ENCODE measurements around the gene GNB1L. TPM values are rescaled to one million over a fixed set of nuclear protein-coding genes. Genes with fewer than 3 reads are reported as not detected.

GNB1L gene
- total RNA-seq, 2 experiments from 2014 or later = 7.6 to 12.4 TPM

- intact Hi-C loops (cut with DNase I, micrococcal nuclease) = no loop called here
- no peaks in the 10 kb centered on the region for H3K9me3 Mint-ChIP-seq (ENCODE audit: low read depth)
- DNase-seq (no peak), ATAC-seq (no peak)
- no peaks in the 10 kb centered on the region for H3K36me3 Mint-ChIP-seq (ENCODE audit: low read depth)
- no peak overlapping the region for H3K27ac Mint-ChIP-seq
- no peaks in the 10 kb centered on the region for H3K4me1 Mint-ChIP-seq
- H3K27me3 Mint-ChIP-seq = no peaks in the 10 kb centered on the region
- ChIA-PET POLR2A (no interaction called here), CTCF (interaction anchor here (1.1 to 3.1 kb wide), 6 partner anchors 22 to 135 kb away, joined by 3 to 11 read pairs (median 4); no protein-coding TSS in a partner anchor)
- H3K4me3 Mint-ChIP-seq = no peak overlapping the region
Measured at GRCh38 chr22:19865141-19865829, 10.6 kb upstream of the GNB1L start.

- Mint-ChIP-seq H3K4me3 (no peak overlapping the region), H3K36me3 (ENCODE audit: low read depth) (no peaks in the 10 kb centered on the region), H3K27me3 (no peaks in the 10 kb centered on the region), H3K9me3 (ENCODE audit: low read depth) (no peaks in the 10 kb centered on the region), H3K27ac (no peak overlapping the region), H3K4me1 (peaks cover 2% of the 10 kb centered on the region)
- no peak for ATAC-seq
- POLR2A ChIA-PET = no interaction called here
- CTCF ChIA-PET = interaction anchor here (1.1 to 3.1 kb wide), 5 partner anchors 32 to 135 kb away, joined by 3 to 11 read pairs (median 4); no protein-coding TSS in a partner anchor
- no peak for DNase-seq
- intact Hi-C loops (cut with DNase I, micrococcal nuclease) = no loop called here
Measured at GRCh38 chr22:19864538-19865106, 9.9 kb upstream of the GNB1L start.

DNA sequence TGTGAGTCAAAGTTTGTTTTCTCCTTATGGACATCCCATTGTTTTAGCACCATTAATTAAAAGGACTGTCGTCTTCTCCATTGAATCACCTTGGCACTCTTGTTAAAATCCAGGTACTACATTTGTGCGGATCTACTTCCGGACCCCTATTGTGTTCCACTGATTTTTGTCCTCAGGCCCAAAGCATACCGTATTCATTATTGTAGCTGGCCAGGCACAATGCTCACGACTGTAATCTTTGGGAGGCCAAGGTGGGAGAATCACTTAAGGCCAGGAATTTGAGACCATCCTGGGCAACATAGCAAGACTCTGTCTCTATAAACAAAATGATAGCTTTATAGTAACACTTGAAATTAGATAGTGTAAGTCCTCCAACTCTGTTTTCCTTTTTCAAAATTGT, 8.9 kb upstream of the GNB1L start:
- ChIA-PET CTCF (interaction anchor here (1.6 to 3.1 kb wide), 2 partner anchors 47 to 107 kb away, joined by 6 to 11 read pairs; no protein-coding TSS in a partner anchor), POLR2A (no interaction called here)
- no peaks in the 10 kb centered on the region for H3K9me3 Mint-ChIP-seq (ENCODE audit: low read depth)

GRCh38 chr22:19862619-19863246, 8.1 kb upstream of the GNB1L start:
- no peak for DNase-seq
- POLR2A ChIA-PET = no interaction called here
- Mint-ChIP-seq H3K27ac (no peak overlapping the region), H3K36me3 (ENCODE audit: low read depth) (peaks cover under 1% of the 10 kb centered on the region), H3K9me3 (ENCODE audit: low read depth) (no peaks in the 10 kb centered on the region), H3K4me3 (no peak overlapping the region), H3K4me1 (peaks cover 8% of the 10 kb centered on the region), H3K27me3 (no peaks in the 10 kb centered on the region)
- CTCF ChIA-PET = interaction anchor here (0.6 kb wide), 1 partner anchor 49 kb away, joined by 3 read pairs; no protein-coding TSS in a partner anchor
- ATAC-seq = no peak
- intact Hi-C loops (cut with DNase I, micrococcal nuclease) = no loop called here

More for the DNA sequence above, 8.9 kb upstream of the GNB1L start:
- Mint-ChIP-seq H3K36me3 (ENCODE audit: low read depth) (no peaks in the 10 kb centered on the region), H3K4me3 (no peak overlapping the region), H3K27ac (no peak overlapping the region), H3K27me3 (no peaks in the 10 kb centered on the region), H3K4me1 (peaks cover 2% of the 10 kb centered on the region)
- no peak for ATAC-seq
- DNase-seq = no peak
- intact Hi-C loops (cut with DNase I, micrococcal nuclease) = no loop called here

- no peak for ATAC-seq
- H3K27ac Mint-ChIP-seq = no peak overlapping the region
- no peaks in the 10 kb centered on the region for H3K9me3 Mint-ChIP-seq (ENCODE audit: low read depth)
- intact Hi-C loops (cut with DNase I, micrococcal nuclease) = loop anchor here in 1 of 2 experiments (10.0 kb wide), 3 partner anchors 465 to 715 kb away; partner anchors contain the start of genes DGCR6L, ESS2 and KLHL22
- H3K36me3 Mint-ChIP-seq (ENCODE audit: low read depth) = peaks cover 9% of the 10 kb centered on the region
- H3K4me3 Mint-ChIP-seq = no peak overlapping the region
- CTCF ChIA-PET = no interaction called here
- no peak for DNase-seq
- POLR2A ChIA-PET = interaction anchor here (0.6 kb wide), 1 partner anchor 361 kb away, joined by 3 read pairs; no protein-coding TSS in a partner anchor
- no peaks in the 10 kb centered on the region for H3K27me3 Mint-ChIP-seq
- peaks cover 22% of the 10 kb centered on the region for H3K4me1 Mint-ChIP-seq
Measured at GRCh38 chr22:19859861-19860510, 5.3 kb upstream of the GNB1L start.

DNA sequence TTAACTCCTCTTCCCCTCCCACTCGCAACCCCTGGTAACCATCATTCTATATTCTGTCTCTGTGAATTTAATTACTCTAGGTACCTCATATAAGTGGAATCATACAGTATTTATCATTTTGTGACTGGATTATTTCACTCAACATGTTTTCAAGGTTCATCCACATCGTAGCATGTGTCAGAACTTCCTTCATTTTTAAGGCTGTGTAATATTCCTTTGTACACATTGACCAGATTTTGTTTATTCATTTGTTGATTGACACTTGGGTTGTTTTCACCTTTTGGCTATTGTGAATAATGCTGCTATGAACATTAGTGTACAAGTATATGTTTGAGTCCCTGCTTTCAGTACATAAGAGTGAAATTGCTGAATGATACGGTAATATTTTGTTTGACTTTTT, 2.7 kb upstream of the GNB1L start:
- peak overlapping the region; percentile 21 for H3K27ac Mint-ChIP-seq
- ATAC-seq (no peak), DNase-seq (no peak)
- no peaks in the 10 kb centered on the region for H3K27me3 Mint-ChIP-seq
- CTCF ChIA-PET = no interaction called here
- H3K9me3 Mint-ChIP-seq (ENCODE audit: low read depth) = no peaks in the 10 kb centered on the region
- intact Hi-C loops (cut with DNase I, micrococcal nuclease) = loop anchor here in 1 of 2 experiments (10.0 kb wide), 3 partner anchors 467 to 713 kb away; partner anchors contain the start of genes DGCR6L, ESS2 and KLHL22
- peaks cover 19% of the 10 kb centered on the region for H3K36me3 Mint-ChIP-seq (ENCODE audit: low read depth)
- POLR2A ChIA-PET = no interaction called here
- peaks cover 39% of the 10 kb centered on the region for H3K4me1 Mint-ChIP-seq
- H3K4me3 Mint-ChIP-seq = no peak overlapping the region

DNA sequence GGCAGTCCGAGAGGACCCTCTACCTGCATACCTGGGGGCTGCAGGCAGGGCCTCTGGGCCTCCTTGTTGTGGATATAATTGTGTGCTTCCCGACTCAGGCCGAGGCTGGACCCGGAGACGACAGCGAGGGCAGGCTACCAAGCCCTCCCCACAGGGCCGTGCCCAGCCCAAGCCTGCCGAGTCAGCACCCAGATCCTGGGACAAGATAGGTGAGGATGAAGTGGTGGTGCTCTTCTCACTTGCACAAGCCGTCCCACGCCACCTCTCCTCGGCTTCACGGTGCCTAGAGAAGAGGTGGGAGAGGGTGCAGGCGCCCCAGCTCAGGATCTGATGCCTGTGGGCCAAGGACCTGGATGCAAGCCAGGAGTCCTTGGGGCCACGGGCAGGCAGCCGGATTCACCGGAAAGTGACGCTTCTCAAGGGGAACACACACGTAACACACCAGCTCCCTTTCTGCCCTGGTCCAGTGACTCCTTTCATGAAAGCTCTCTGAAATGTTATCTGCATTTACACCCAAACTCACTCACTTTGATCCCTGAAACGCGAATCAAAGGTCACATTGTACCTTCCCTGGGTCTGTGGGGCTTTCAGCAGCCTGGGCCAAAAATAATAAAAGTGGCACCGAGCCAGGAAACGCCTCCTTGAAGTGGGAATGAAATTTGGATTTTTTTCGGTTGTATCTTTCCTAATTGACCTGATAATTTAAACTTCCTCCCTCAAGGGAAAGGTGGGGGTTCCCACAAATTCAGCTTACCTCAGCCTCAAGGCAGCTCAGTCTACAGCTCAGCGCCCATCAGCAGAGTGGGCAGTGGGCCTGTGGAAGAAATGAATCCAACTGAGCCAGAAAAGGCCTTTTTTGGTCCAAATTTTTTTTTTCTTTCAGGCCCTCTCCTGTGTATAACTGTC, 1.1 kb upstream of the GNB1L start:
- Mint-ChIP-seq H3K4me3 (peak overlapping the region; percentile 89), H3K4me1 (peaks cover 45% of the 10 kb centered on the region), H3K27me3 (no peaks in the 10 kb centered on the region), H3K9me3 (ENCODE audit: low read depth) (no peaks in the 10 kb centered on the region), H3K36me3 (ENCODE audit: low read depth) (peaks cover 22% of the 10 kb centered on the region), H3K27ac (peak overlapping the region; percentile 97)
- ChIA-PET CTCF (interaction anchor here (0.5 to 1.7 kb wide), 10 partner anchors 10 to 125 kb away, joined by 3 to 17 read pairs (median 4); no protein-coding TSS in a partner anchor), POLR2A (interaction anchor here (0.6 to 2.1 kb wide), 10 partner anchors 11 to 1762 kb away, joined by 3 to 11 read pairs (median 3); no protein-coding TSS in a partner anchor)
- ATAC-seq (peak; percentile 50), DNase-seq (peak; percentile 85)
- intact Hi-C loops (cut with DNase I, micrococcal nuclease) = loop anchor here (1.0 to 10.0 kb wide), 12 partner anchors 36 to 711 kb away; partner anchors contain the start of genes CDC45 (in 1 of the 2), COMT (in 1 of the 2), DGCR6L (in 1 of the 2) and DGCR8 (in 1 of the 2)

DNA sequence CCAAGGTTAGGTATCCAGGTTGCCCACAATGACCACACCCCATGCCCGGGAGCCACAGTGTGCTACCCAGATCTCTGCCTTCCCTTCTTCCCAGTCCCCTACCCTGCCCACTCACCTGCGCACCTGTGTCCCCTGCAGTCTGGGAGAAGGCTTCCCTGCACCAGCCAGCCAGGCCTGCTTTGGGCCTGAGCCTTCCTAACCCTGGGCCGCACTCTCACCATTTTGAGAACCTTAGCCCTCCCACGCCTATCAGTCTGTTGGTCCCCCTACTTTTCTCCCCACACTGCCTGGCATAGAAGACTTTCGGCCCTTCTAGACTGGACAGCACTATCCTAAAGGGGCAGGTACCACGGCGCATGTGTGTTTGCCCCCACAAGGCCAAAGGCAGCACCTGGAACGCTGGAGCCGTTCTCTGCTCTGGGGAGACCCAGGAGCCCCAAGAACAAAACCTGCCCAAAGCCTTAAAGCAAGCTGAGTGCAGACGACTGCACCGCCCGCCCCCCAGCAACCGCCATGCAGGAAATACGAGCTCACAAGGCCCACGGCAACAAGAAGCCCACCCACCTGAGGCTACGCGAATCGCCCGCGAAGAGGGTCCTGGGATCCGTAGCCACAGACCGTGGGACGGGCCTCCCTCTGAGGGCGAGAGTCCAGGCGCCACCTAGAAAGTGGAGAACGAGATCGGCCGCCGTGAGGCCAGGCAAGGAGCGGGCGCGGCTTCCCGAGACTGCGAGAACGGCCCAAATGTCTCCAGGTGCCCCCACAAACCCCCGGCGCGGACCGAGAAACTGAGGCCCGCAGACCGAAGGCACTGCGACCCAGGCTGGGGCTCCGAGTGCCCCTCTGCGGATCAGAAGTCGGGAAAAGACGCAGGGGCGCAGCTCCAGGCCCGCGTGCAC, 546 bp downstream of the GNB1L start:
- CTCF ChIA-PET = interaction anchor here (0.7 to 1.1 kb wide), 3 partner anchors 38 to 86 kb away, joined by 3 read pairs; no protein-coding TSS in a partner anchor
- DNase-seq (peak; percentile 39), ATAC-seq (no peak)

GRCh38 chr22:19853058-19853878, 1.4 kb downstream of the GNB1L start:
- CTCF ChIA-PET = interaction anchor here (0.7 to 1.1 kb wide), 2 partner anchors 58 to 87 kb away, joined by 3 read pairs; no protein-coding TSS in a partner anchor
- peak overlapping the region; percentile 89 for H3K4me3 Mint-ChIP-seq
- ATAC-seq = no peak

More for the DNA sequence above, 546 bp downstream of the GNB1L start:
- Mint-ChIP-seq H3K4me3 (peak overlapping the region; percentile 89), H3K27ac (peak overlapping the region; percentile 85), H3K36me3 (ENCODE audit: low read depth) (peaks cover 28% of the 10 kb centered on the region), H3K4me1 (peaks cover 49% of the 10 kb centered on the region), H3K27me3 (no peaks in the 10 kb centered on the region), H3K9me3 (ENCODE audit: low read depth) (no peaks in the 10 kb centered on the region)
- intact Hi-C loops (cut with DNase I, micrococcal nuclease) = loop anchor here in 1 of 2 experiments (1.0 to 10.0 kb wide), 8 partner anchors 87 to 709 kb away; partner anchors contain the start of genes COMT, DGCR6L, ESS2 and KLHL22
- POLR2A ChIA-PET = no interaction called here

More at GRCh38 chr22:19853058-19853878, 1.4 kb downstream of the GNB1L start:
- DNase-seq = peak; percentile 5
- Mint-ChIP-seq H3K9me3 (ENCODE audit: low read depth) (no peaks in the 10 kb centered on the region), H3K4me1 (peaks cover 47% of the 10 kb centered on the region), H3K27me3 (no peaks in the 10 kb centered on the region), H3K36me3 (ENCODE audit: low read depth) (peaks cover 33% of the 10 kb centered on the region), H3K27ac (peak overlapping the region; percentile 85)
- intact Hi-C loops (cut with DNase I, micrococcal nuclease) = loop anchor here in 1 of 2 experiments (10.0 kb wide), 3 partner anchors 472 to 708 kb away; partner anchors contain the start of genes DGCR6L, ESS2 and KLHL22
- POLR2A ChIA-PET = no interaction called here

Data from activated CD4-positive, alpha-beta T cell treated with anti-CD3 and anti-CD28 coated beads for 36 hours (primary cell).